Heart left ventricle (tissue), 16 donors: ENCODE measurements around the gene TMEM170B. TPM values are rescaled to one million over a fixed set of nuclear protein-coding genes. Genes with fewer than 3 reads are reported as not detected.

Experiments
- ATAC-seq, 4 donors: fragments of 200-7000 bp; cut with Tn5 transposase; one replicate each; pipeline ENCODE4 v1.9.1; 2020 to 2022; ENCODE audit warnings: moderate library complexity in 4 of 4, mild to moderate bottlenecking in 3 of 4, moderate number of reproducible peaks in 1 of 4
- DNase-seq, 5 donors: peaks; one replicate each; pipeline ENCODE4 v3.0.0-alpha.2; 2020
- H3K27ac ChIP-seq, 12 donors: fragments of 200-600 bp; sonication (generic) in 4 of 12; one replicate each; pipeline versions ENCODE4 v1.5.0 to v1.8.0; 2016 to 2022; ENCODE audit warnings: mild to moderate bottlenecking in 2 of 12
- H3K27me3 ChIP-seq, 9 donors: fragments of 200-600 bp; sonication (generic) in 2 of 9; one replicate each; pipeline versions ENCODE4 v1.5.1 to v1.8.0; 2016 to 2022; ENCODE audit warnings: mild to moderate bottlenecking in 3 of 9
- H3K36me3 ChIP-seq, 9 donors: fragments of 200-600 bp; sonication (generic) in 2 of 9; one replicate each; pipeline versions ENCODE4 v1.5.0 to v1.8.0; 2018 to 2022; ENCODE audit warnings: mild to moderate bottlenecking in 2 of 9
- H3K4me1 ChIP-seq, 12 donors: fragments of 200-600 bp; sonication (generic) in 4 of 12; one replicate each; pipeline versions ENCODE4 v1.5.0 to v1.8.0; 2016 to 2022; ENCODE audit warnings: mild to moderate bottlenecking in 3 of 12
- H3K4me3 ChIP-seq, 12 donors: fragments of 200-600 bp; sonication (generic) in 4 of 12; one replicate each; pipeline versions ENCODE4 v1.5.0 to v1.8.0; 2017 to 2022; ENCODE audit warnings: mild to moderate bottlenecking in 9 of 12, moderate library complexity in 4 of 12
- H3K9me3 ChIP-seq, 12 donors: fragments of 200-600 bp; sonication (generic) in 4 of 12; one replicate each; pipeline versions ENCODE4 v1.5.0 to v1.8.0; 2016 to 2022; ENCODE audit warnings: mild to moderate bottlenecking in 1 of 12
- POLR2A ChIP-seq, 2 donors: fragments of 450-650 bp; IDR thresholded peaks; one replicate each; pipeline ENCODE4 v1.6.1; 2017; ENCODE audit warnings: antibody characterized with exemption in 2 of 2, mild to moderate bottlenecking in 2 of 2, moderate library complexity in 2 of 2
- WGBS, 4 donors: extraction: QIAGEN DNeasy Blood & Tissue Kit in 2 of 4; methylation state at CpG; one replicate each; pipeline versions ENCODE4 v1.1.5 to v1.1.7; 2013 to 2018; 5-methylcytosine and 5-hydroxymethylcytosine counted together
- intact Hi-C, 10 donors: fragments of 100-400 bp; cut with DNase I; formaldehyde crosslinking; loops; one replicate each; pipeline versions ENCODE4 v1.11.1 to v1.14.2; 2022
- polyA plus RNA-seq, 2 donors: library from polyadenylated mRNA; stranded (reverse); fragments of 200-250 nt; gene quantifications; one replicate each; pipeline ENCODE4 v1.2.3, GENCODE V29; 2013
- total RNA-seq, 9 donors: library from RNA; depleted of rRNA in 2 of 9; stranded (reverse); fragments of >200 nt in 2 of 9; fragmentation: NEBNext Ultra II Directional in 3 of 9; extraction: Animal tissue kit (Norgen Biotek cat#: 25700) in 3 of 9; gene quantifications; one replicate each; pipeline versions ENCODE4 v1.1.0 to v1.2.4, GENCODE V29; 2016 to 2023
- TF ChIP-seq, protein P1 (sequence below), 12 donors: fragments of 200-600 bp; sonication (generic) in 4 of 12; IDR thresholded peaks; one replicate each; pipeline versions ENCODE4 v1.5.0 to v1.8.0; 2018 to 2022; ENCODE audit warnings: antibody characterized with exemption in 12 of 12, mild to moderate bottlenecking in 5 of 12
- donor health status: ischemic (EF 13 %, LVEDD 7.1; RV severe dilation, severe dysfunction).
- donor health status: healthy with polysubstance abuse.
- donor health status: DM: no; HTN: yes; CAD: no.
- donor health status: DM: no; HTN: no; CAD: no.
- donor health status: ischemic (EF 25% LVEDD 6.9; RV normal size, moderate dysfunction).
- donor health status: ischemic (EF 25% LVEDD 5.7; RV mildly dilated, moderate dysfunction).
- donor health status: healthy.
- donor health status: DM: yes; HTN: yes; CAD: no.
- donor health status: ischemic (EF 35%, LVEDD 5.7; RV mildly dilated, moderate dysfunction).
- donor health status: nonischemic (EF 11% LVEDD 7.7; RV severe dilation, severe dysfunction).
- donor health status: DM: yes; HTN: yes; CAD: no.
- donor health status: PGD.
- donor health status: ischemic (EF 29% LVEDD 5.4; RV normal size, mild dysfunction).
- donor health status: nonischemic (EF 23%, LVEDD 6.1; RV moderate dilation, normal function).

The TMEM170B gene
- total and polyA plus RNA-seq, 11 donors = 1.0 to 5.9 (median 3.9) TPM

DNA sequence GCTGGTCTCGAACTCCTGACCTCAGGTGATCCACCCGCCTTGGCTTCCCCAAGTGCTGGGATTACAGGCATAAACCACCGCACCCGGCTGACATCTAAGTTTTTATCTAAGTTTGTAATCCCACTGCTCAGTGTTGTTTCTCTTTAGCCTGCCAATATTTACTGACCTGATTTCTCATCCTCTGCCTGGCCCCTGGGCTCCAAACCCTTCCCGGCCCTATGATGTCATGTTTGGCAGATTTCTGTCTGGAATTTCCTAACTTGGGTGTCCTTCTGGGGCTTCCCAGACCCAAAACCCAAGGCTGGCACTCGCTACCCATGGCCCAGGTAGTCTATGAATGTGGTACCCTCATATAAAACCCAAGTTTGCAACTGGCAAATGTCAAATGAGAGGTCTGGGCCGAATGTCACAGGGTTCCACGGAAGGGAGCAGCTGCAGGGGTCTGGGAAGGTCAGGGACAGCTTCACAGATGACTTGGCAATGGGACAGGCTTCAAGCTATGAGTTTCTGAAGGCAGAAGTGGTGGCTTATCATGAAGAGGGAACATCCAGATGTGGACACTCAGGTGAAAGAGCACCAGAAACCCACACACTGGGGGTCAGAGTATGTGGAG lies 54.9 kb downstream of the TMEM170B start:
- ATAC-seq (peak in 3 of 4 donors; percentile 54 to 84 (median 61)), DNase-seq (peak in 1 of 5 donors; percentile 41)
- Histone ChIP-seq H3K4me1 (peaks cover 0 to 15% (median 0%) of the 10 kb centered on the region in 12 donors), H3K27me3 (no peaks in the 10 kb centered on the region), H3K27ac (peak overlapping the region in 1 of 12 donors; percentile 13), H3K4me3 (no peak overlapping the region), H3K9me3 (no peaks in the 10 kb centered on the region), H3K36me3 (no peaks in the 10 kb centered on the region)
- intact Hi-C loops = loop anchor here in 4 of 10 donors (5.0 to 10.0 kb wide), 3 partner anchors 65 to 1012 kb away; no protein-coding TSS in a partner anchor
- WGBS, 4 donors = 44 to 60% (median 50%) methylated on average over 8 of the region's 8 CpGs
- TF ChIP-seq POLR2A (IDR thresholded peaks at IDR 0.05) = no peak
- TF ChIP-seq, protein P1, sequence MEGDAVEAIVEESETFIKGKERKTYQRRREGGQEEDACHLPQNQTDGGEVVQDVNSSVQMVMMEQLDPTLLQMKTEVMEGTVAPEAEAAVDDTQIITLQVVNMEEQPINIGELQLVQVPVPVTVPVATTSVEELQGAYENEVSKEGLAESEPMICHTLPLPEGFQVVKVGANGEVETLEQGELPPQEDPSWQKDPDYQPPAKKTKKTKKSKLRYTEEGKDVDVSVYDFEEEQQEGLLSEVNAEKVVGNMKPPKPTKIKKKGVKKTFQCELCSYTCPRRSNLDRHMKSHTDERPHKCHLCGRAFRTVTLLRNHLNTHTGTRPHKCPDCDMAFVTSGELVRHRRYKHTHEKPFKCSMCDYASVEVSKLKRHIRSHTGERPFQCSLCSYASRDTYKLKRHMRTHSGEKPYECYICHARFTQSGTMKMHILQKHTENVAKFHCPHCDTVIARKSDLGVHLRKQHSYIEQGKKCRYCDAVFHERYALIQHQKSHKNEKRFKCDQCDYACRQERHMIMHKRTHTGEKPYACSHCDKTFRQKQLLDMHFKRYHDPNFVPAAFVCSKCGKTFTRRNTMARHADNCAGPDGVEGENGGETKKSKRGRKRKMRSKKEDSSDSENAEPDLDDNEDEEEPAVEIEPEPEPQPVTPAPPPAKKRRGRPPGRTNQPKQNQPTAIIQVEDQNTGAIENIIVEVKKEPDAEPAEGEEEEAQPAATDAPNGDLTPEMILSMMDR (IDR thresholded peaks at IDR 0.05) = no peak

DNA sequence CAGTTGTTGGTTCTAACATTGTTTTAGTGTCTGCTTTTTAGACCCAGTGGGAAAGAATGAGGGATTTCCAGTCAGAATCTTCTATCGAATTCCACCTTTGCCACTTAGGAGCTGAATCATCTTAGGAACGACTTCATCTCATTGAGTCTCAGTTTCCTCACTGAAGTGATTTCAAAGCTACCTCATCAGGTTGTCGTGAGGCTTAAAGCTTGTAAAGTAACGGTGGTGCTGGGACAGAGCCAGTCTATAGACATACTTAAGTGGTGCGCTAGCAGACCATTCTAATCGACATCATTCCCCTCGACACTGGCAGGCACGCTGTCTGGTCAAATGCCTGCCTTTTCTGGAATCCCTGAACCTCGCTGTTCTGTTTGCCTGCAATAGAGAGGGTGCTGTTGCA lies 55.5 kb downstream of the TMEM170B start:
- ATAC-seq (no peak), DNase-seq (no peak)
- peaks cover 0 to 15% (median 0%) of the 10 kb centered on the region in 12 donors for H3K4me1 ChIP-seq
- H3K9me3 ChIP-seq = no peaks in the 10 kb centered on the region
- intact Hi-C loops = loop anchor here in 4 of 10 donors (5.0 to 10.0 kb wide), 3 partner anchors 64 to 1012 kb away; no protein-coding TSS in a partner anchor
- no peaks in the 10 kb centered on the region for H3K36me3 ChIP-seq
- no peak for TF ChIP-seq POLR2A (IDR thresholded peaks at IDR 0.05)
- TF ChIP-seq, protein P1 (IDR thresholded peaks at IDR 0.05) = no peak
- H3K27me3 ChIP-seq = no peaks in the 10 kb centered on the region
- H3K4me3 ChIP-seq = no peak overlapping the region
- 79 to 90% (median 89%) methylated on average over 8 to 9 of the region's 9 CpGs for WGBS, 4 donors
- no peak overlapping the region for H3K27ac ChIP-seq

DNA sequence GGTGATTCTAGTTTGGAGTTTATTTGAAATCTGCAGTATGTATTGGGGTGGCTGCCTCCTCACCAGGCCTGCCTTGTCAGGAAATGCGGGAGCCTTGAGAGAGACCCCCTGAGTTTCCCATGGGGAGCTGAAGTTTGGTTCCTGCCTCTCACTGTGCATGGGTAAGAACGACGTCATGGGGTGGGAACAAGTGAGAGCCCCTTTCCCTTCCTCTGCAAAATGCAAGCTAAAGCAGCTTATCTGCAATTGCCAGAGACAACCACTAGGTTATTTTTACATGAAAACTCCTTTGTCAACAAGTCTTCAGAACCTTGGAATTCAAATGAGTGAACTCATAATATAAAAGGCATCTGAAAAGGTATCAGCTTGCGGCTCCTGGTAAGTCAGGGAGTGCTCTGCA lies 58.4 kb downstream of the TMEM170B start:
- intact Hi-C loops = loop anchor here in 1 of 10 donors (10.0 kb wide), 1 partner anchor 1009 kb away; no protein-coding TSS in a partner anchor
- ATAC-seq = no peak
- 57 to 80% (median 71%) methylated on average over 4 of the region's 4 CpGs for WGBS, 4 donors
- Histone ChIP-seq H3K36me3 (no peaks in the 10 kb centered on the region), H3K4me3 (no peak overlapping the region), H3K9me3 (no peaks in the 10 kb centered on the region), H3K27ac (no peak overlapping the region), H3K27me3 (no peaks in the 10 kb centered on the region), H3K4me1 (peaks cover 0 to 6% (median 0%) of the 10 kb centered on the region in 12 donors)
- no peak for TF ChIP-seq POLR2A (IDR thresholded peaks at IDR 0.05)
- TF ChIP-seq, protein P1 (IDR thresholded peaks at IDR 0.05) = peak in 4 of 12 donors; percentile 7 to 39 (median 21)
- no peak for DNase-seq

DNA sequence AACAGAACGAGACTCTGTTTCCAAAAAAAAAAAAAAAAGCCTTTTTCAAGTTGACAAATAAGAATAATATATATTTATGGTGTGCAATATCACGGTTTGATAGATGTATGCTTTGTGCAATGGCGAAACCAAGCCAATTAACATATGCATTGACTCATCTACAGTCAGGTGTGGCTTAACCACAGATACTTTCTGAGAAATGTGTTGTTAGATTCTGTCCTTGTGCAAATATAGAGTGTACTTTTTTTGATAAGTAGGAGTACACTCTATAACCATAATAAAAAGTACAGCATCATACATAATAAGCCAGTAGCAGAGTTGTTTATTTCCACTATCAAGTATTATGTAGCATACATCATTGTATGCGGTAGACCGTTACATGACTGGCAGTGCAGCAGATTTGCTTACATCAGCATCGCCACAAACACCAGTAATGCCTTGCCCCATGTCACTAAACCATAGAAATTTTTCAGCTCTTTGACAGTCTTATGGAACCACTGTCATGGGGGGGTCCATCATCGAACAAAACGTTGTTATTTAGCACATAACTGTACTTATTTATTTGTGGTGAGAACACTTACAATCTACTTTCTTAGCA lies 59.2 kb downstream of the TMEM170B start:
- H3K27ac ChIP-seq = no peak overlapping the region
- no peaks in the 10 kb centered on the region for H3K36me3 ChIP-seq
- intact Hi-C loops = loop anchor here in 1 of 10 donors (10.0 kb wide), 1 partner anchor 1008 kb away; no protein-coding TSS in a partner anchor
- 82 to 95% (median 90%) methylated on average over 8 of the region's 8 CpGs for WGBS, 4 donors
- ATAC-seq (no peak), DNase-seq (no peak)
- TF ChIP-seq, protein P1 (IDR thresholded peaks at IDR 0.05) = no peak
- TF ChIP-seq POLR2A (IDR thresholded peaks at IDR 0.05) = no peak
- H3K4me3 ChIP-seq = no peak overlapping the region
- H3K9me3 ChIP-seq = no peaks in the 10 kb centered on the region
- no peaks in the 10 kb centered on the region for H3K27me3 ChIP-seq
- H3K4me1 ChIP-seq = peaks cover 0 to 5% (median 0%) of the 10 kb centered on the region in 12 donors
